ENCODE results near the gene NPVF. TPM values are rescaled to one million over a fixed set of nuclear protein-coding genes. Genes with fewer than 3 reads are reported as not detected.

Gene NPVF
- polyA plus RNA-seq, 1 donor from 2014 or later: not detected

DNA sequence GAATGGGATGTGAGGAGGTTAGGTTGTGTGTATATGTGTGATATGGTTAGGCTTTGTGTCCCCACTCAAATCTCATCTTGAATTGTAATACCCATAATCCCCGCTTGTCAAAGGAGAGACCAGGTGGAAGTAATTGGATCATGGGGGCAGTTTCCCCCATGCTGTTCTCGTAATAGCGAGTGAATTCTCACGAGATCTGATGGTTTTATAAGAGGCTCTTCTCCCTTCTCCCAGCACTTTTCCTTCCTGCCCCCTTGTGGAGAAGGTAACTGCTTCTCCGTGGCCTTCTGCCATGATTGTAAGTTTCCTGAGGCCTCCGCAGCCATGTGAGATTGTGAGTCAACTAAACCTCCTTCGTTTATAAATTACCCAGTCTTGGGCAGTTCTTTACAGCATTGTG is 47.3 kb downstream of the NPVF start:
- Histone ChIP-seq H3K9me3 (ENCODE audit: low read length) (no peaks in the 10 kb centered on the region), H3K27ac (ENCODE audit: low read length) (no peak overlapping the region), H4K20me1 (ENCODE audit: insufficient read depth) (no peaks in the 10 kb centered on the region), H3K4me2 (ENCODE audit: low read length) (no peak overlapping the region), H2AFZ (ENCODE audit: low read depth, low read length) (no peak overlapping the region), H3F3A (ENCODE audit: insufficient read depth, low read length, poor library complexity, severe bottlenecking) (no peaks in the 10 kb centered on the region), H3K36me3 (ENCODE audit: insufficient read depth, low read length) (no peaks in the 10 kb centered on the region), H3K79me2 (replicated peaks; ENCODE audit: insufficient read depth, low read length) (no peaks in the 10 kb centered on the region), H3K9ac (ENCODE audit: low read length) (no peak overlapping the region), H3K27me3 (ENCODE audit: insufficient read depth, low read depth, low read length) (no peaks in the 10 kb centered on the region), H3K4me3 (ENCODE audit: low read length) (peak overlapping the region; percentile 74), H3K9me2 (ENCODE audit: insufficient read depth, low read length) (no peaks in the 10 kb centered on the region)
- TF ChIP-seq, protein P1, sequence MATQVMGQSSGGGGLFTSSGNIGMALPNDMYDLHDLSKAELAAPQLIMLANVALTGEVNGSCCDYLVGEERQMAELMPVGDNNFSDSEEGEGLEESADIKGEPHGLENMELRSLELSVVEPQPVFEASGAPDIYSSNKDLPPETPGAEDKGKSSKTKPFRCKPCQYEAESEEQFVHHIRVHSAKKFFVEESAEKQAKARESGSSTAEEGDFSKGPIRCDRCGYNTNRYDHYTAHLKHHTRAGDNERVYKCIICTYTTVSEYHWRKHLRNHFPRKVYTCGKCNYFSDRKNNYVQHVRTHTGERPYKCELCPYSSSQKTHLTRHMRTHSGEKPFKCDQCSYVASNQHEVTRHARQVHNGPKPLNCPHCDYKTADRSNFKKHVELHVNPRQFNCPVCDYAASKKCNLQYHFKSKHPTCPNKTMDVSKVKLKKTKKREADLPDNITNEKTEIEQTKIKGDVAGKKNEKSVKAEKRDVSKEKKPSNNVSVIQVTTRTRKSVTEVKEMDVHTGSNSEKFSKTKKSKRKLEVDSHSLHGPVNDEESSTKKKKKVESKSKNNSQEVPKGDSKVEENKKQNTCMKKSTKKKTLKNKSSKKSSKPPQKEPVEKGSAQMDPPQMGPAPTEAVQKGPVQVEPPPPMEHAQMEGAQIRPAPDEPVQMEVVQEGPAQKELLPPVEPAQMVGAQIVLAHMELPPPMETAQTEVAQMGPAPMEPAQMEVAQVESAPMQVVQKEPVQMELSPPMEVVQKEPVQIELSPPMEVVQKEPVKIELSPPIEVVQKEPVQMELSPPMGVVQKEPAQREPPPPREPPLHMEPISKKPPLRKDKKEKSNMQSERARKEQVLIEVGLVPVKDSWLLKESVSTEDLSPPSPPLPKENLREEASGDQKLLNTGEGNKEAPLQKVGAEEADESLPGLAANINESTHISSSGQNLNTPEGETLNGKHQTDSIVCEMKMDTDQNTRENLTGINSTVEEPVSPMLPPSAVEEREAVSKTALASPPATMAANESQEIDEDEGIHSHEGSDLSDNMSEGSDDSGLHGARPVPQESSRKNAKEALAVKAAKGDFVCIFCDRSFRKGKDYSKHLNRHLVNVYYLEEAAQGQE (IDR thresholded peaks at IDR 0.05; ENCODE audit: borderline replicate concordance): no peak
- no peak for TF ChIP-seq SMC3 (conservative IDR thresholded peaks at IDR 0.05; ENCODE audit: poor library complexity)
- TF ChIP-seq MXI1 (conservative IDR thresholded peaks at IDR 0.05; ENCODE audit: poor library complexity, severe bottlenecking): no peak
- no peak for TF ChIP-seq TAF1 (IDR thresholded peaks at IDR 0.05; ENCODE audit: low read depth)
- no peak for TF ChIP-seq EZH2 (IDR thresholded peaks at IDR 0.05; ENCODE audit: borderline replicate concordance, insufficient read depth, low read length, poor library complexity, severe bottlenecking)
- no peak for TF ChIP-seq POLR2AphosphoS5 (IDR thresholded peaks at IDR 0.05)
- TF ChIP-seq RAD21 (conservative IDR thresholded peaks at IDR 0.05): no peak
- TF ChIP-seq, protein P2, sequence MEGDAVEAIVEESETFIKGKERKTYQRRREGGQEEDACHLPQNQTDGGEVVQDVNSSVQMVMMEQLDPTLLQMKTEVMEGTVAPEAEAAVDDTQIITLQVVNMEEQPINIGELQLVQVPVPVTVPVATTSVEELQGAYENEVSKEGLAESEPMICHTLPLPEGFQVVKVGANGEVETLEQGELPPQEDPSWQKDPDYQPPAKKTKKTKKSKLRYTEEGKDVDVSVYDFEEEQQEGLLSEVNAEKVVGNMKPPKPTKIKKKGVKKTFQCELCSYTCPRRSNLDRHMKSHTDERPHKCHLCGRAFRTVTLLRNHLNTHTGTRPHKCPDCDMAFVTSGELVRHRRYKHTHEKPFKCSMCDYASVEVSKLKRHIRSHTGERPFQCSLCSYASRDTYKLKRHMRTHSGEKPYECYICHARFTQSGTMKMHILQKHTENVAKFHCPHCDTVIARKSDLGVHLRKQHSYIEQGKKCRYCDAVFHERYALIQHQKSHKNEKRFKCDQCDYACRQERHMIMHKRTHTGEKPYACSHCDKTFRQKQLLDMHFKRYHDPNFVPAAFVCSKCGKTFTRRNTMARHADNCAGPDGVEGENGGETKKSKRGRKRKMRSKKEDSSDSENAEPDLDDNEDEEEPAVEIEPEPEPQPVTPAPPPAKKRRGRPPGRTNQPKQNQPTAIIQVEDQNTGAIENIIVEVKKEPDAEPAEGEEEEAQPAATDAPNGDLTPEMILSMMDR (IDR thresholded peaks at IDR 0.05; ENCODE audit: poor library complexity, severe bottlenecking): no peak
- TF ChIP-seq EP300 (conservative IDR thresholded peaks at IDR 0.05; ENCODE audit: poor library complexity, severe bottlenecking): no peak

DNA sequence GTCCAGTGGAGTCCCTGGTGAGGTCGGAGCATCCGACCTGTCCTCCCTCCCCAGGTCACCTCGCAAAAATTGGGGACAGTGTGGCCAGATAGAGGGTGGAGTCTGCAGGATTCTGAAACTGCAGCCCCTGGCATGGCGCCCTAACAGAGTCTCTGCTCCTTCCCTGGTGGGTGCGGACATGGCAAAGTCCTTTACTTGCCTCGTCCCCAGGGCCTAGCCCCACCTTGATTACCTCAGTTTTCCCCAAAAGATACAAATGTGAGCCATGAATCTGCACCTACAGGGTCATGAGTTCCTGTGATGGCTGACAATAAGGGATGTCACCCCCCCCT is 47.7 kb downstream of the NPVF start:
- Histone ChIP-seq H3K9me2 (ENCODE audit: insufficient read depth, low read length) (no peaks in the 10 kb centered on the region), H3K36me3 (ENCODE audit: insufficient read depth, low read length) (no peaks in the 10 kb centered on the region), H2AFZ (ENCODE audit: low read depth, low read length) (no peak overlapping the region), H3K79me2 (replicated peaks; ENCODE audit: insufficient read depth, low read length) (no peaks in the 10 kb centered on the region), H3K9ac (ENCODE audit: low read length) (peak overlapping the region; percentile 37), H3K4me3 (ENCODE audit: low read length) (peak overlapping the region; percentile 74), H3K4me2 (ENCODE audit: low read length) (no peak overlapping the region), H3F3A (ENCODE audit: insufficient read depth, low read length, poor library complexity, severe bottlenecking) (no peaks in the 10 kb centered on the region), H3K27me3 (ENCODE audit: insufficient read depth, low read depth, low read length) (no peaks in the 10 kb centered on the region), H3K27ac (ENCODE audit: low read length) (no peak overlapping the region), H3K9me3 (ENCODE audit: low read length) (no peaks in the 10 kb centered on the region), H4K20me1 (ENCODE audit: insufficient read depth) (no peaks in the 10 kb centered on the region)
- peak; percentile 25 for TF ChIP-seq SMC3 (conservative IDR thresholded peaks at IDR 0.05; ENCODE audit: poor library complexity)
- TF ChIP-seq TAF1 (IDR thresholded peaks at IDR 0.05; ENCODE audit: low read depth): no peak
- TF ChIP-seq, protein P2 (IDR thresholded peaks at IDR 0.05; ENCODE audit: poor library complexity, severe bottlenecking): peak; percentile 69

Measured in neural cell (in vitro differentiated cells).